H9 (cell line): Measurements from ENCODE around the gene ROBO1. TPM values are rescaled to one million over a fixed set of nuclear protein-coding genes. Genes with fewer than 3 reads are reported as not detected.

Experiments used
- DNase-seq: peaks from one replicate; pipeline ENCODE4 v3.0.0-alpha.2; 2017
- H2AFZ ChIP-seq: one replicate; pipeline ENCODE4 v1.6.1; 2013; ENCODE audit warnings: mild to moderate bottlenecking, low read length, control low read depth, moderate library complexity
- H2AK5ac ChIP-seq: 2 replicates; pipeline ENCODE4 v1.6.1; 2013; ENCODE audit warnings: low read length, control low read depth, mixed read lengths; ENCODE audit not compliant: insufficient read length
- H2BK120ac ChIP-seq: one replicate; pipeline ENCODE4 v1.6.1; 2013; ENCODE audit warnings: low read depth, mild to moderate bottlenecking, low read length, control low read depth, inconsistent platforms; ENCODE audit not compliant: poor library complexity, severe bottlenecking
- H2BK12ac ChIP-seq: 2 replicates; pipeline ENCODE4 v1.6.1; 2013; ENCODE audit warnings: low read length, control low read depth, mixed read lengths, low read depth; ENCODE audit not compliant: insufficient read length
- H2BK15ac ChIP-seq: 2 replicates; pipeline ENCODE4 v1.6.1; 2013; ENCODE audit warnings: low read depth, low read length, control low read depth
- H2BK20ac ChIP-seq: one replicate; pipeline ENCODE4 v1.6.1; 2013; ENCODE audit warnings: low read depth, mild to moderate bottlenecking, low read length, control low read depth, inconsistent platforms; ENCODE audit not compliant: poor library complexity, severe bottlenecking
- H2BK5ac ChIP-seq: 2 replicates; pipeline ENCODE4 v1.6.1; 2013; ENCODE audit warnings: low read length, control low read depth, mixed read lengths; ENCODE audit not compliant: insufficient read length
- H3K14ac ChIP-seq: 2 replicates; pipeline ENCODE4 v1.6.1; 2013; ENCODE audit warnings: low read length, control low read depth; ENCODE audit not compliant: insufficient read depth
- H3K18ac ChIP-seq: 2 replicates; pipeline ENCODE4 v1.6.1; 2013; ENCODE audit warnings: low read depth, mild to moderate bottlenecking, mixed read lengths, low read length, control low read depth; ENCODE audit not compliant: insufficient read length
- H3K23ac ChIP-seq: 2 replicates; pipeline ENCODE4 v1.6.1; 2013; ENCODE audit warnings: low read length, control low read depth, mixed read lengths, low read depth; ENCODE audit not compliant: insufficient read length
- H3K23me2 ChIP-seq: 2 replicates; pipeline ENCODE4 v1.6.1; 2013; ENCODE audit warnings: low read depth, mild to moderate bottlenecking, mixed read lengths, low read length, control low read depth; ENCODE audit not compliant: insufficient read length, poor library complexity, severe bottlenecking
- H3K27ac ChIP-seq: 2 replicates; pipeline ENCODE4 v1.5.1; 2013; ENCODE audit warnings: low read length, control low read depth, mixed read lengths, low read depth; ENCODE audit not compliant: insufficient read length
- H3K27me3 ChIP-seq: 2 replicates; pipeline ENCODE4 v1.6.1; 2013; ENCODE audit warnings: low read length, control low read depth, inconsistent platforms; ENCODE audit not compliant: insufficient read depth
- H3K4ac ChIP-seq: 2 replicates; pipeline ENCODE4 v1.6.1; 2013; ENCODE audit warnings: low read depth, mild to moderate bottlenecking, control low read depth, inconsistent platforms, low read length, moderate library complexity
- H3K4me1 ChIP-seq: 2 replicates; pipeline ENCODE4 v1.6.1; 2013; ENCODE audit warnings: low read length, control low read depth, inconsistent platforms; ENCODE audit not compliant: insufficient read depth
- H3K4me2 ChIP-seq: 2 replicates; pipeline ENCODE4 v1.6.1; 2013; ENCODE audit warnings: low read length, control low read depth, mixed read lengths; ENCODE audit not compliant: insufficient read length, insufficient read depth
- H3K56ac ChIP-seq: 2 replicates; pipeline ENCODE4 v1.6.1; 2013; ENCODE audit warnings: low read depth, mild to moderate bottlenecking, mixed read lengths, low read length, control low read depth; ENCODE audit not compliant: insufficient read length
- H3K79me1 ChIP-seq: 2 replicates; pipeline ENCODE4 v1.6.1; 2013; ENCODE audit warnings: low read depth, mild to moderate bottlenecking, moderate library complexity, low read length, control low read depth, inconsistent platforms; ENCODE audit not compliant: insufficient read depth, poor library complexity, severe bottlenecking
- H3K79me2 ChIP-seq: 2 replicates; pipeline ENCODE4 v1.6.1; 2013; ENCODE audit warnings: low read length, control low read depth, inconsistent platforms; ENCODE audit not compliant: insufficient read depth
- H3K9ac ChIP-seq: 2 replicates; pipeline ENCODE4 v1.6.1; 2013; ENCODE audit warnings: low read length, control low read depth, mixed read lengths; ENCODE audit not compliant: insufficient read length; ENCODE audit errors: extremely low read depth
- H3K9me3 ChIP-seq: one replicate; pipeline ENCODE4 v1.6.1; 2013; ENCODE audit warnings: low read depth, low read length, inconsistent platforms; ENCODE audit not compliant: control insufficient read depth
- H3T11ph ChIP-seq: one replicate; pipeline ENCODE4 v1.6.1; 2013; ENCODE audit warnings: mild to moderate bottlenecking, low read length, control low read depth, inconsistent platforms
- H4K20me1 ChIP-seq: one replicate; pipeline ENCODE4 v1.6.1; 2013; ENCODE audit not compliant: control insufficient read depth, insufficient read length, insufficient read depth
- H4K5ac ChIP-seq: 2 replicates; pipeline ENCODE4 v1.6.1; 2013; ENCODE audit warnings: low read depth, mild to moderate bottlenecking, mixed read lengths, low read length, control low read depth; ENCODE audit not compliant: insufficient read length
- H4K8ac ChIP-seq: replicated peaks from 2 replicates; pipeline ENCODE4 v1.6.1; 2013; ENCODE audit warnings: low read length, control low read depth, mixed read lengths, low read depth; ENCODE audit not compliant: insufficient read length
- H4K91ac ChIP-seq: 2 replicates; pipeline ENCODE4 v1.6.1; 2013; ENCODE audit warnings: low read depth, mild to moderate bottlenecking, moderate library complexity, mixed read lengths, low read length, control low read depth; ENCODE audit not compliant: insufficient read length
- H3K27ac Mint-ChIP-seq, 3 experiments: 2 replicates in 2 of 3; 3 replicates in 1 of 3; pipeline ENCODE4 v1.8.0; 2020 to 2021; ENCODE audit warnings: mixed read lengths in 3 of 3, mild to moderate bottlenecking in 1 of 3, moderate library complexity in 1 of 3
- H3K27me3 Mint-ChIP-seq: 2 replicates; pipeline ENCODE4 v1.8.0; 2021; ENCODE audit warnings: low read depth, mild to moderate bottlenecking, moderate library complexity, mixed read lengths
- H3K36me3 Mint-ChIP-seq, 3 experiments: 2 replicates in 2 of 3; 3 replicates in 1 of 3; pipeline ENCODE4 v1.8.0; 2020 to 2021; ENCODE audit warnings: low read depth in 3 of 3, mixed read lengths in 3 of 3; ENCODE audit not compliant: insufficient read depth in 1 of 3
- H3K4me1 Mint-ChIP-seq, 2 experiments: 2 replicates each; pipeline ENCODE4 v1.8.0; 2020; ENCODE audit warnings: mixed read lengths in 2 of 2
- H3K4me3 Mint-ChIP-seq, 2 experiments: 2 replicates in 1 of 2; 3 replicates in 1 of 2; pipeline ENCODE4 v1.8.0; 2020 to 2021; ENCODE audit warnings: mild to moderate bottlenecking in 2 of 2, mixed read lengths in 2 of 2, moderate library complexity in 1 of 2
- H3K9me3 Mint-ChIP-seq, 2 experiments: 2 replicates in 1 of 2; 3 replicates in 1 of 2; pipeline ENCODE4 v1.8.0; 2020; ENCODE audit warnings: mild to moderate bottlenecking in 2 of 2, mixed read lengths in 2 of 2, moderate library complexity in 1 of 2
- WGBS: extraction: QIAGEN DNeasy Blood & Tissue Kit; methylation state at CpG from one replicate; pipeline ENCODE4 v1.1.7; 2013; ENCODE audit warnings: missing lambda C conversion rate, low lambda C conversion rate, mixed read lengths; ENCODE audit not compliant: insufficient read length; ENCODE audit errors: extremely low coverage; 5-methylcytosine and 5-hydroxymethylcytosine counted together
- total RNA-seq: library from RNA; stranded (reverse); gene quantifications from 2 replicates; pipeline ENCODE4 v1.2.1, GENCODE V29; 2021
- TF ChIP-seq, protein P1 (sequence below): fragments of 200-600 bp; sonication (generic); conservative IDR thresholded peaks from 3 replicates; pipeline ENCODE4 v1.8.0; 2021; ENCODE audit warnings: antibody characterized with exemption, mild to moderate bottlenecking

ROBO1 gene
- total RNA-seq, 1 experiment from 2014 or later: 62.7 TPM

- no peaks in the 10 kb centered on the region for H3K9me3 Mint-ChIP-seq
- H3K79me2 ChIP-seq: no peaks in the 10 kb centered on the region
- H3K27me3 ChIP-seq: no peaks in the 10 kb centered on the region
- no peak overlapping the region for H2AK5ac ChIP-seq
- no peak overlapping the region for H2BK15ac ChIP-seq
- H2BK12ac ChIP-seq: no peak overlapping the region
- H4K8ac ChIP-seq: no peak overlapping the region
- H3K27ac Mint-ChIP-seq: peak overlapping the region in 1 of 3 experiments; percentile 78; a peak in 2 of 7 replicates
- H4K91ac ChIP-seq: no peak overlapping the region
- H2AFZ ChIP-seq: no peak overlapping the region
- no peak overlapping the region for H3K27ac ChIP-seq
- H3K79me1 ChIP-seq: no peaks in the 10 kb centered on the region
- DNase-seq: no peak
- H4K5ac ChIP-seq: no peak overlapping the region
- H3K18ac ChIP-seq: no peak overlapping the region
- no peak overlapping the region for H2BK20ac ChIP-seq
- H3K23ac ChIP-seq: no peak overlapping the region
- H2BK120ac ChIP-seq: no peak overlapping the region
- H2BK5ac ChIP-seq: no peak overlapping the region
- no peaks in the 10 kb centered on the region for H3K4me1 ChIP-seq
- no peaks in the 10 kb centered on the region for H3K4me1 Mint-ChIP-seq
- WGBS: no CpG with 5 or more reads among the region's 1 CpG
- no peak overlapping the region for H3K14ac ChIP-seq
- no peaks in the 10 kb centered on the region for H3K9me3 ChIP-seq
- H3K4ac ChIP-seq: no peak overlapping the region
- H4K20me1 ChIP-seq: no peaks in the 10 kb centered on the region
- no peak overlapping the region for H3T11ph ChIP-seq
- H3K27me3 Mint-ChIP-seq: no peaks in the 10 kb centered on the region
- no peak overlapping the region for H3K9ac ChIP-seq
- H3K4me3 Mint-ChIP-seq: no peak overlapping the region
- H3K4me2 ChIP-seq: no peak overlapping the region
- H3K23me2 ChIP-seq: no peaks in the 10 kb centered on the region
- no peak overlapping the region for H3K56ac ChIP-seq
- no peaks in the 10 kb centered on the region for H3K36me3 Mint-ChIP-seq
- TF ChIP-seq, protein P1, sequence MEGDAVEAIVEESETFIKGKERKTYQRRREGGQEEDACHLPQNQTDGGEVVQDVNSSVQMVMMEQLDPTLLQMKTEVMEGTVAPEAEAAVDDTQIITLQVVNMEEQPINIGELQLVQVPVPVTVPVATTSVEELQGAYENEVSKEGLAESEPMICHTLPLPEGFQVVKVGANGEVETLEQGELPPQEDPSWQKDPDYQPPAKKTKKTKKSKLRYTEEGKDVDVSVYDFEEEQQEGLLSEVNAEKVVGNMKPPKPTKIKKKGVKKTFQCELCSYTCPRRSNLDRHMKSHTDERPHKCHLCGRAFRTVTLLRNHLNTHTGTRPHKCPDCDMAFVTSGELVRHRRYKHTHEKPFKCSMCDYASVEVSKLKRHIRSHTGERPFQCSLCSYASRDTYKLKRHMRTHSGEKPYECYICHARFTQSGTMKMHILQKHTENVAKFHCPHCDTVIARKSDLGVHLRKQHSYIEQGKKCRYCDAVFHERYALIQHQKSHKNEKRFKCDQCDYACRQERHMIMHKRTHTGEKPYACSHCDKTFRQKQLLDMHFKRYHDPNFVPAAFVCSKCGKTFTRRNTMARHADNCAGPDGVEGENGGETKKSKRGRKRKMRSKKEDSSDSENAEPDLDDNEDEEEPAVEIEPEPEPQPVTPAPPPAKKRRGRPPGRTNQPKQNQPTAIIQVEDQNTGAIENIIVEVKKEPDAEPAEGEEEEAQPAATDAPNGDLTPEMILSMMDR: no peak
Observed at GRCh38 chr3:78698431-78698830, 1069.4 kb downstream of the ROBO1 start.
